Vagina (tissue), 2 donors: ENCODE measurements around the gene ZBTB38.

Experiments used
- CTCF ChIP-seq, 3 experiments: fragments of 450-650 bp in 2 of 3; fragments of 200-600 bp in 1 of 3; sonication (generic) in 1 of 3; IDR thresholded peaks; one replicate each; pipeline ENCODE4 v1.5.1; 2017 to 2019; ENCODE audit warnings: antibody characterized with exemption in 3 of 3, mild to moderate bottlenecking in 2 of 3, moderate library complexity in 2 of 3
- POLR2A ChIP-seq, 2 donors: fragments of 450-650 bp; IDR thresholded peaks; one replicate each; pipeline ENCODE4 v1.6.1; 2017; ENCODE audit warnings: antibody characterized with exemption in 2 of 2, mild to moderate bottlenecking in 2 of 2, moderate library complexity in 2 of 2

GRCh38 chr3:141385406-141386125 lies 17.3 kb downstream of the ZBTB38 start:
- no peak for TF ChIP-seq CTCF (IDR thresholded peaks at IDR 0.05)
- no peak for TF ChIP-seq POLR2A (IDR thresholded peaks at IDR 0.05)
